Mesenchymal stem cell (in vitro differentiated cells and primary cell): Measurements from ENCODE around the gene AKT1S1.

Experiments
- DNase-seq: peaks from one replicate; pipeline ENCODE4 v3.0.0-alpha.2; 2013
- H2AFZ ChIP-seq: one replicate; pipeline ENCODE4 v1.6.1; 2013; ENCODE audit warnings: low read depth, mild to moderate bottlenecking, control low read depth, inconsistent platforms, low read length, moderate library complexity
- H2AK5ac ChIP-seq: 2 replicates; pipeline ENCODE4 v1.6.1; 2013; ENCODE audit warnings: low read length, moderate library complexity, mild to moderate bottlenecking, inconsistent platforms; ENCODE audit not compliant: severe bottlenecking
- H2BK120ac ChIP-seq: one replicate; pipeline ENCODE4 v1.6.1; 2013; ENCODE audit warnings: low read depth, mild to moderate bottlenecking, inconsistent platforms, low read length, moderate library complexity
- H2BK12ac ChIP-seq, 2 experiments: one replicate each; pipeline ENCODE4 v1.6.1; 2013; ENCODE audit warnings: inconsistent platforms in 2 of 2, low read length in 2 of 2, mild to moderate bottlenecking in 2 of 2, moderate library complexity in 2 of 2, control low read depth in 1 of 2
- H2BK15ac ChIP-seq: one replicate; pipeline ENCODE4 v1.6.1; 2013; ENCODE audit warnings: mild to moderate bottlenecking, low read depth, inconsistent platforms; ENCODE audit not compliant: poor library complexity, severe bottlenecking
- H2BK5ac ChIP-seq: 2 replicates; pipeline ENCODE4 v1.6.1; 2013; ENCODE audit warnings: low read depth, mild to moderate bottlenecking, low read length, control low read depth, inconsistent platforms; ENCODE audit not compliant: poor library complexity, severe bottlenecking
- H3K14ac ChIP-seq, 2 experiments: one replicate each; pipeline ENCODE4 v1.6.1; 2013; ENCODE audit warnings: inconsistent platforms in 2 of 2, low read length in 2 of 2, control low read depth in 1 of 2, mild to moderate bottlenecking in 1 of 2, moderate library complexity in 1 of 2
- H3K18ac ChIP-seq, 2 experiments: one replicate each; pipeline ENCODE4 v1.6.1; 2013; ENCODE audit warnings: inconsistent platforms in 2 of 2, low read length in 2 of 2, control low read depth in 1 of 2, low read depth in 1 of 2, mild to moderate bottlenecking in 1 of 2
- H3K23ac ChIP-seq, 2 experiments: one replicate each; pipeline ENCODE4 v1.6.1; 2013; ENCODE audit warnings: inconsistent platforms in 2 of 2, low read length in 2 of 2, mild to moderate bottlenecking in 2 of 2, moderate library complexity in 2 of 2, control low read depth in 1 of 2
- H3K27ac ChIP-seq: 2 replicates; pipeline ENCODE4 v1.5.1; 2013; ENCODE audit warnings: mild to moderate bottlenecking, moderate library complexity, low read length, control low read depth, inconsistent platforms; ENCODE audit not compliant: poor library complexity, severe bottlenecking
- H3K27me3 ChIP-seq, 2 experiments: 2 replicates each; pipeline versions ENCODE4 v1.6.1 to v1.7.0; 2013; ENCODE audit warnings: low read length in 2 of 2, mild to moderate bottlenecking in 2 of 2, moderate library complexity in 2 of 2, control low read depth in 1 of 2, inconsistent platforms in 1 of 2; ENCODE audit not compliant: control insufficient read depth in 1 of 2, insufficient read depth in 1 of 2
- H3K36me3 ChIP-seq, 2 experiments: 2 replicates each; pipeline versions ENCODE4 v1.6.1 to v1.7.0; 2013; ENCODE audit warnings: low read length in 2 of 2, control low read depth in 1 of 2, inconsistent platforms in 1 of 2, low read depth in 1 of 2, mild to moderate bottlenecking in 1 of 2; ENCODE audit not compliant: insufficient read depth in 2 of 2, control insufficient read depth in 1 of 2
- H3K4ac ChIP-seq, 2 experiments: one replicate each; pipeline ENCODE4 v1.6.1; 2013; ENCODE audit warnings: inconsistent platforms in 2 of 2, low read length in 2 of 2, mild to moderate bottlenecking in 2 of 2, moderate library complexity in 2 of 2, control low read depth in 1 of 2, low read depth in 1 of 2
- H3K4me1 ChIP-seq: 2 replicates; pipeline ENCODE4 v1.6.1; 2013; ENCODE audit warnings: low read depth, low read length, control low read depth; ENCODE audit not compliant: control insufficient read depth, insufficient read depth
- H3K4me2 ChIP-seq: 2 replicates; pipeline ENCODE4 v1.6.1; 2013; ENCODE audit warnings: low read length, mild to moderate bottlenecking, inconsistent platforms; ENCODE audit not compliant: poor library complexity, severe bottlenecking
- H3K4me3 ChIP-seq, 2 experiments: 2 replicates each; pipeline versions ENCODE4 v1.5.1 to v1.7.0; 2013; ENCODE audit warnings: low read length in 2 of 2, mild to moderate bottlenecking in 2 of 2, control low read depth in 1 of 2, low read depth in 1 of 2; ENCODE audit not compliant: insufficient read depth in 1 of 2
- H3K79me1 ChIP-seq: replicated peaks from 2 replicates; pipeline ENCODE4 v1.6.1; 2013; ENCODE audit warnings: mild to moderate bottlenecking, control low read depth, low read length, inconsistent platforms; ENCODE audit not compliant: poor library complexity, severe bottlenecking
- H3K9ac ChIP-seq: 2 replicates; pipeline ENCODE4 v1.7.0; 2013; ENCODE audit warnings: mild to moderate bottlenecking, low read length, moderate library complexity
- H3K9me3 ChIP-seq: 2 replicates; pipeline ENCODE4 v1.7.0; 2013; ENCODE audit warnings: mild to moderate bottlenecking, low read length; ENCODE audit not compliant: control insufficient read depth
- H4K8ac ChIP-seq: one replicate; pipeline ENCODE4 v1.6.1; 2013; ENCODE audit warnings: inconsistent platforms, mild to moderate bottlenecking, low read length, moderate library complexity
- H4K91ac ChIP-seq: one replicate; pipeline ENCODE4 v1.6.1; 2013; ENCODE audit warnings: mild to moderate bottlenecking, low read length, inconsistent platforms
- WGBS: methylation state at CpG from one replicate; pipeline ENCODE4 v1.1.7; 2013; ENCODE audit warnings: mixed read lengths; 5-methylcytosine and 5-hydroxymethylcytosine counted together

Gene AKT1S1

DNA sequence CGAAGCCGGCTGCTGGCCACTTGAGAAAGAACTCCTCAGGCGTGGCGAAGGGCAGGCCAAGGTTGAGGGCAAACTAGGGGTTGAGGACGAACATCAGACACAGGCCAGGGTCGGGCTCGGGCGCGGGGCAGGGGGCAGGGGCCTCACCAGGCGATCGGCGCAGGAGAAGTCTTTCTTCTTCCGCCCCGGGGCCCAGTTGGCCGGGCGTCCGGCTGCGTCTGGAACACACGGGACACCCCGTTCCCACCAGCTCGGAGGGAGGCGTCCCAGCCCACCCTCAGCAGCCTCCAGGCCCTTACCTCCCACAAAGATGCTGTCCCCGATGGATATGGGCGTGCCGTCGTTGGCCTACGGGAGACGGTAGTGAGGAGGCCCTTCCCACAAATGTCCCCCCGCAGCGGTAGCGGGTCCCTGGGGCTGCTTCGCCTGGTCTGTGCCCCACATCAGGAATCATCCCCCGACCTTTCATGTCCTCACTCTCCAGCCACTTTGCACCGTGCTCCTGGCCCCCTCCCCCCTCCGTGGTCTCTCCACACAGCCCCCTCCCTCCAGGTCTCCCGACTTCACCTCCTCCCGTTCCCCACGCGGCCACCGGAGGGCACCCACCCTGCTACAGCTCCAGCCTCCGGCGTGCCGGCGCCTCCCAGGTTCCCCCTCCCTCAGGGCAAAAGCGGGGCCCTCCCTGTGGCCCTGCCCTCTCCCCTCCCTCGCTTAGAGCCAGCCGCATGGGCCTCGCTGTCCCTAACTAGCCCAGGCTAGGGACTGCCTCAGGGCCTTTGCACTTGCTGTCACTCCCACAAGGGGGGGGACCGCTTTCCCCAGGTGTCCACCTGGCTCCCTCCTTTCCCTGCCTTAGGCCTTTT, 14.5 kb downstream of the AKT1S1 start:
- Histone ChIP-seq H2BK12ac (no peak overlapping the region), H3K9me3 (no peaks in the 10 kb centered on the region), H3K14ac (no peak overlapping the region), H2BK120ac (no peak overlapping the region), H3K4me1 (peaks cover 53% of the 10 kb centered on the region), H3K18ac (peak overlapping the region in 1 of 2 experiments; percentile 48), H3K9ac (no peak overlapping the region), H4K91ac (peak overlapping the region; percentile 34), H3K23ac (no peak overlapping the region), H3K27me3 (no peaks in the 10 kb centered on the region), H3K4me2 (no peak overlapping the region), H4K8ac (no peak overlapping the region), H3K36me3 (peaks cover 56 to 78% of the 10 kb centered on the region in 2 experiments), H2AK5ac (peak overlapping the region; percentile 2), H2BK5ac (no peak overlapping the region), H3K4ac (peak overlapping the region in 1 of 2 experiments; percentile 25), H2BK15ac (peak overlapping the region; percentile 39), H3K79me1 (peaks cover 21% of the 10 kb centered on the region), H3K27ac (no peak overlapping the region), H2AFZ (no peak overlapping the region), H3K4me3 (no peak overlapping the region)
- peak; percentile 50 for DNase-seq
- WGBS, result 79% methylated on average over 49 of the region's 49 CpGs

DNA sequence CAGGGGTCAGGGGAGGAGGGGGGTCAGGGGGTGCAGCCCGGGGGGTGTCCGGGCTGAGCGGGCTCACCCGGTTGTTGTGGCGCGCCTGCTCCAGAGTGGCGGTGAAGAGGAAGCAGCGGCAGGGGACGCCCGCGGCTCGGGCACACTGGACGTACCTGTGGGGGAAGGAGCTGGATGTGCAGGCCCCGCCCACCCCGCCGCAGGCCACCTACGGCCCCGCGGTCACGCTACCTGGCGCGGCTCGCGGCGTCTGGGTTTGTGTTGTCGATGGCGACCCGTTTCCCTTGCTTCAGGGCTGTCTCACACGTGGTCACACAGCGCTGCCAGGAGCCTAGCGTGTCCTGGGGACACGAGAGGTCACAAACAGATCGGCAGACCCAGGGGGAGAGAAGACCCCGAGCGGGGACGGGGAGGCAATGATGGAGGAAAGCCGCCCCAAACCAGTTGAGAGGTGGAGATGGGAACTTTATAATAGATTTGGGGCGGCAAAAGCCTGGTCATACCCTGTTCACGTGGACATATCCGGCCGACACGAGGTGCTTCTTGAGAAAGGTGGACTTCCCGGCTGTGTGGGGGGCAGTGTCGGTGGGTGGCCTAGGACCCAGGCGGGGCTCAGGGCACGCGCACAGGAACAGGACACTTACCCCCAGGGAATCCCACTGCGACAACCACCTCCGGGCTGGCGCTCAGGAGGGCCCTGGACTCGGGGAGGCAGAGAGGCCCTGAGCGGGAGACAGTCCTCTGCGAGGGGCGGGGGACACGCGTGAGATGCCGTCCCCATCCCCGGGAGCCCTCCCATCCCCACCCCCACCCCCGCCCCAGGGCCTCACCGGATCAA, 15.4 kb downstream of the AKT1S1 start:
- Histone ChIP-seq H2BK15ac (no peak overlapping the region), H3K4me2 (no peak overlapping the region), H3K9me3 (no peaks in the 10 kb centered on the region), H3K4me3 (no peak overlapping the region), H2AK5ac (no peak overlapping the region), H3K27me3 (no peaks in the 10 kb centered on the region), H2AFZ (no peak overlapping the region), H3K9ac (no peak overlapping the region), H2BK120ac (no peak overlapping the region), H3K14ac (no peak overlapping the region), H3K79me1 (peaks cover 22% of the 10 kb centered on the region), H3K4ac (no peak overlapping the region), H3K23ac (no peak overlapping the region), H4K91ac (no peak overlapping the region), H4K8ac (no peak overlapping the region), H3K36me3 (peaks cover 65 to 87% of the 10 kb centered on the region in 2 experiments), H3K18ac (no peak overlapping the region), H3K27ac (no peak overlapping the region), H3K4me1 (peaks cover 57% of the 10 kb centered on the region), H2BK12ac (no peak overlapping the region), H2BK5ac (no peak overlapping the region)
- 95% methylated on average over 44 of the region's 60 CpGs for WGBS
- no peak for DNase-seq

DNA sequence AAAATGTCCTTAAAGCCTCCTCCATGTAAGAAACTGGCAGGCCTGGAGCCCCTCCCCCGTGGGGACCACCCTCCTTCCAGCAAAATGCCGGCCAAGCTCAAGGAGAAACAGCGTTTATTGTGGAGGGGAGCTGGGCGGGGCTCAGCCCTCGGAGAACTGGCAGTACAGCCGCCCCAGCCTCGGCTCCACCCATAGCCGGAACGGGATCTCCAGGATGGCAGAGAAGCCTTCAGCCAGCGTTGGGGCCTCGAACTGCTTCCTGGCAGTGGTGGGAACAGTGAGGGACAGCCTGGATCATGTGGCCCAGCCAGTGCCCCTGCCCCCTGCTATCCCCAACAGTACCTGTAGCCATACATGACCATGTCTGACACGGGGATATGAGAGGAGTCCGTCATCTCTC, 16.0 kb downstream of the AKT1S1 start:
- Histone ChIP-seq H4K91ac (no peak overlapping the region), H2BK120ac (no peak overlapping the region), H2BK15ac (no peak overlapping the region), H3K18ac (no peak overlapping the region), H4K8ac (no peak overlapping the region), H2BK5ac (no peak overlapping the region), H3K4me3 (no peak overlapping the region), H2AFZ (no peak overlapping the region), H3K9ac (no peak overlapping the region), H2BK12ac (no peak overlapping the region), H3K27me3 (no peaks in the 10 kb centered on the region), H3K4me2 (no peak overlapping the region), H3K4me1 (peaks cover 55% of the 10 kb centered on the region), H3K23ac (no peak overlapping the region), H3K4ac (no peak overlapping the region), H2AK5ac (no peak overlapping the region), H3K14ac (no peak overlapping the region), H3K27ac (no peak overlapping the region), H3K36me3 (peaks cover 69 to 92% of the 10 kb centered on the region in 2 experiments), H3K9me3 (no peaks in the 10 kb centered on the region), H3K79me1 (peaks cover 23% of the 10 kb centered on the region)
- DNase-seq, result no peak
- WGBS, result 62% methylated on average over 12 of the region's 13 CpGs
